ENCODE results near the gene RSRP1. TPM values are rescaled to one million over a fixed set of nuclear protein-coding genes. Genes with fewer than 3 reads are reported as not detected.
"Not testable (repeated sequence)": the region's sequence is repeated elsewhere in the genome, so short reads cannot be mapped to it uniquely, and the experiment has no call there.

RSRP1 gene, protein sequence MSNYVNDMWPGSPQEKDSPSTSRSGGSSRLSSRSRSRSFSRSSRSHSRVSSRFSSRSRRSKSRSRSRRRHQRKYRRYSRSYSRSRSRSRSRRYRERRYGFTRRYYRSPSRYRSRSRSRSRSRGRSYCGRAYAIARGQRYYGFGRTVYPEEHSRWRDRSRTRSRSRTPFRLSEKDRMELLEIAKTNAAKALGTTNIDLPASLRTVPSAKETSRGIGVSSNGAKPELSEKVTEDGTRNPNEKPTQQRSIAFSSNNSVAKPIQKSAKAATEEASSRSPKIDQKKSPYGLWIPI
- 179 and 222 TPM in 2 replicates for total RNA-seq

DNA sequence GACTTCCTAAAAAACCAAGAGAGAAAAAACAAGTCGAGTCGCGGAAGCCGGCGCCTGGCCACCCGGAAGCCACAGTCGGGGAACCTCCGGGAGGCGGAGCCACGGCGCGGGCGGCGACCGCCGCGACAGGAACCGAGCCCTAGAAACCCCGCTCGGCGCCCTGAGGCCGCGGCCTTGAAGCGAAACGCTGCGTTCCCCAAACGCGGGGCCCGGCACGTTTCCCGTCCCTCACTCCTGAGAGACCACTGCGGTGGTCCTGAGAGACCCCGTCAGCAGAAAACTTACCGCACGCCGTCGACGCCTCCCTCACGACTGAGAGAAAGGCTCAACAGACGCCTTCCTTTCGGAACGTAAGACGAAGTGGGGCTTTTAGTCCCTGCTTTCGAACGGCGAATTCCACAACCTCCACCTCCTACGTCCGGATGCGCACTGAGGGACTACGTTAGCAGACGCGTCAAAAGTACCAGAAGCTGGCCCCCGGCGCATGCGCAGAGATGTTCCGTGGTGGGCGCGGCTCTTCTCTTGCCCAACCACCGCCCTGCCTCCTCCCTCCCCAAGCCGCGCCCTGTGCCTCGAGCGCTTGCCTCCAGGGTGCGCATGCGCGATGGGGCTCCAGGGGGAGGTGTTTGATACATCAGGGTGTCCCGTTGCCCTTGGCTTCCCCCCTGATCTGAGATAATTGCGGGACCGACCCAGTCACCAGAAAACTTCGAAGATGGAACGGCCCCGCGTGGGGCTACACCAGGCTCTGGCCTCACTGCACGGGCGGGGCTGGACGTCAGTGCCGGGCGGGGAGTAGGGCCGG lies at the start of gene RSRP1:
RSRP1 (minus strand) TSS at position 431 of the 805 bp plus-strand sequence. CDS start 491 bp downstream, outside the sequence.
- Mint-ChIP-seq H3K4me3 (peak within 1 kb of the TSS; percentile 97), H3K9me3 (no peaks in the 10 kb centered on the region), H3K4me1 (peaks cover 45% of the 10 kb centered on the region), H3K36me3 (ENCODE audit: low read depth) (peaks cover 52% of the 10 kb centered on the region), H3K27ac (peak within 1 kb of the TSS; percentile 99), H3K27me3 (no peaks in the 10 kb centered on the region)
- intact Hi-C loops (cut with micrococcal nuclease) = loop anchor here (1.0 to 10.0 kb wide), 7 partner anchors 8 to 832 kb away; partner anchors contain the start of genes MACO1, NIPAL3, STPG1 and SYF2
- peak; percentile 87 for ATAC-seq (ENCODE audit: low read depth)
- TF ChIP-seq CTCF (IDR thresholded peaks at IDR 0.05) = no peak
- ChIA-PET CTCF (interaction anchor here (1.8 to 2.6 kb wide), 2 partner anchors 8 to 15 kb away, joined by 6 to 10 read pairs; partner anchors contain the start of gene SYF2), POLR2A (interaction anchor here (0.5 to 2.2 kb wide), 33 partner anchors 8 to 1716 kb away, joined by 3 to 86 read pairs (median 4); partner anchors contain the start of genes CEP85, CLIC4, E2F2 and ELOA)
- DNase-seq = peak; percentile 98

DNA sequence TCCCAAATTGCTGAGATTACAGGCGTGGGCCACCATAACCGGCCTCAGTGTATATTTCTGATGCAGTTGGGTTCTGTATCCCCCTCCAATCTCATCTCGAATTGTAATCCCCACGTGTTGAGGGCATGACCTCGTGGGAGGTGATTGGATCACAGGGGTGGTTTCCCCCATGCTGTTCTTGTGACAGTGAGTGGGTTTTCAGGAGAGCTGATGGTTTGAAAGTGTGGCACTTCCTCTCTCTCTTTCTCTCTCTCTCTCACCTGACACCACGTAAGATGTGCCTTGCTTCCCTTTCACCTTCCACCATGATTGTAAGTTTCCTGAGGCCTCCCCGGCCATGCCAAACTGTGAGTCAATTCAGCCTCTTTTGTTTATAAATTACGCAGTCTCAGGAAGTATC lies 49.2 kb upstream of the RSRP1 start:
- H3K27ac Mint-ChIP-seq; intact Hi-C loops (cut with micrococcal nuclease); POLR2A ChIA-PET; CTCF ChIA-PET; H3K4me3 Mint-ChIP-seq; H3K4me1 Mint-ChIP-seq; H3K27me3 Mint-ChIP-seq; ATAC-seq (ENCODE audit: low read depth); H3K9me3 Mint-ChIP-seq; DNase-seq; H3K36me3 Mint-ChIP-seq (ENCODE audit: low read depth): not testable (repeated sequence)

GRCh38 chr1:25294889-25295826 lies 47.9 kb upstream of the RSRP1 start:
- intact Hi-C loops (cut with micrococcal nuclease); H3K27ac Mint-ChIP-seq; H3K4me3 Mint-ChIP-seq; DNase-seq; H3K9me3 Mint-ChIP-seq; H3K27me3 Mint-ChIP-seq; CTCF ChIA-PET; H3K36me3 Mint-ChIP-seq (ENCODE audit: low read depth); POLR2A ChIA-PET; H3K4me1 Mint-ChIP-seq: not testable (repeated sequence)
- ATAC-seq (ENCODE audit: low read depth) = peak; percentile 60

GRCh38 chr1:25293426-25293825 lies 46.2 kb upstream of the RSRP1 start:
- CTCF ChIA-PET = interaction anchor here (0.7 kb wide), 1 partner anchor 605 kb away, joined by 3 read pairs; no protein-coding TSS in a partner anchor
- DNase-seq; ATAC-seq (ENCODE audit: low read depth); POLR2A ChIA-PET; intact Hi-C loops (cut with micrococcal nuclease); H3K27ac Mint-ChIP-seq; H3K4me3 Mint-ChIP-seq; H3K4me1 Mint-ChIP-seq; H3K27me3 Mint-ChIP-seq; H3K36me3 Mint-ChIP-seq (ENCODE audit: low read depth); H3K9me3 Mint-ChIP-seq: not testable (repeated sequence)

DNA sequence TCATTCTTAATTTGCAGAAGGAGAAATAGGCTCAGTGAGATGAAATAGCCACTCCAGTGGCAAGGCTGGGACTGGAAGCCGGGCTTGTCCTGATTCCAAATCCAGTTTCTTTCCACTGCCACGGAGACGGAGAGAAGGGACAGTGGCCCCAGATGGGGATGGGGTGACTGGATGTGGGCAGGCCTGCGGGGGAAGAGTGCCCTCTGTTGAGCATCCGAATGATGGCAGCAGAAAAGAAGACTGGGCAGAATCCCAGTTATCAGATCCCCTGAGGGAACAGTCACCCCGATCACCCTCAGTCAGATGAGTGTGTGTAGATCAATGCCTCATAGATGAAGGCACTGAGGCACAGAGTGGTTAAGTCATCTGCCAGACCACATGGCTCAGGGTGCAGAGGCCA lies 42.8 kb upstream of the RSRP1 start:
- DNase-seq; POLR2A ChIA-PET; H3K9me3 Mint-ChIP-seq; H3K4me3 Mint-ChIP-seq; H3K4me1 Mint-ChIP-seq; H3K27ac Mint-ChIP-seq; H3K36me3 Mint-ChIP-seq (ENCODE audit: low read depth); intact Hi-C loops (cut with micrococcal nuclease); CTCF ChIA-PET; H3K27me3 Mint-ChIP-seq: not testable (repeated sequence)
- ATAC-seq (ENCODE audit: low read depth) = peak; percentile 33

DNA sequence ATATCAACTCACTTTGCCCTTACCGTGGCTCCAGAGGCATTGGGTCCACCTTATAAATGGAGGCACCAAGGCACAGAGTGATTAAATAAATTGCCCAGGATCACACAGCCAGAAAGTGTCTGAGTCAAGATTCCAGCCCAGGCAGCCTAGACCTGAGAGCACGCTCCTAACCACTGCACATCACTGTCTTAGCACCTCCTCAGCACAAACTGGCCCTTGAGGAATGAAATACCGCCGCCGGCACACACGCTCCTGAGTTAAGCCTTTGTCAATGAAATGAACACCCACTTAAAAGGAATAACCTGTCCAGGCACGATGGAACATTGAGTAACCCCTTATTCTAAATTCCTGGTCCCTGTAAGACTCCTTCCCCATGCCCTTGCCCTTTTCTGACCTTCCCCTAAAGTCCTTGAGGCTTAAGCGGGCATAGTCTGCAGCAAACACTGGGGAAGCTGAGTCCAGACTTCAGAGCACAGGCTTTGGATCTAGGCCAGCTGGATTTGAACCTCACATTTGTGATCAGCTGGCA lies 41.4 kb upstream of the RSRP1 start:
- CTCF ChIA-PET; H3K4me1 Mint-ChIP-seq; DNase-seq; H3K36me3 Mint-ChIP-seq (ENCODE audit: low read depth); H3K9me3 Mint-ChIP-seq; H3K4me3 Mint-ChIP-seq; ATAC-seq (ENCODE audit: low read depth); H3K27me3 Mint-ChIP-seq; intact Hi-C loops (cut with micrococcal nuclease); H3K27ac Mint-ChIP-seq; POLR2A ChIA-PET: not testable (repeated sequence)

DNA sequence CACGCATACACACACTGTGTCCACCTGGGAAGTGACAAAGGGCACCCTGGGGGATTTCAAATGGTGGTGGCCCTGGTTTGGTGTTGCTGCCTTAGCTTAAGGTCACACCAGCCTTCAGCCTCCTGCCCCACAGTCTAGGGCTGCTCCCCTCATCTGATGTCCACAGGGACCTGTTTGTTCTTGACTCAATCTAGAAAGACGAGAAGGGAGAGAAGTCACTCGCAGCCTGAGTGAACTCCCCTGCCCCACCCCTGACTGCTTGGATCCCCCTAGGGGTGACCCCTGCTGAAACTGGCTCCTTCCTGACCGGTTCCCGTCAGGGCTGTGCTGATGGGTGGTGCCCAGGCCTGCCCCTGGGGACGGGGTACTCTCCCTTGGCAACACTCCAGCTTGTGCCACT lies 39.9 kb upstream of the RSRP1 start:
- CTCF ChIA-PET; H3K36me3 Mint-ChIP-seq (ENCODE audit: low read depth); DNase-seq; POLR2A ChIA-PET; intact Hi-C loops (cut with micrococcal nuclease); H3K4me1 Mint-ChIP-seq; H3K27me3 Mint-ChIP-seq; H3K9me3 Mint-ChIP-seq; H3K4me3 Mint-ChIP-seq: not testable (repeated sequence)
- peak overlapping the region; percentile 18 for H3K27ac Mint-ChIP-seq
- ATAC-seq (ENCODE audit: low read depth) = peak; percentile 93

DNA sequence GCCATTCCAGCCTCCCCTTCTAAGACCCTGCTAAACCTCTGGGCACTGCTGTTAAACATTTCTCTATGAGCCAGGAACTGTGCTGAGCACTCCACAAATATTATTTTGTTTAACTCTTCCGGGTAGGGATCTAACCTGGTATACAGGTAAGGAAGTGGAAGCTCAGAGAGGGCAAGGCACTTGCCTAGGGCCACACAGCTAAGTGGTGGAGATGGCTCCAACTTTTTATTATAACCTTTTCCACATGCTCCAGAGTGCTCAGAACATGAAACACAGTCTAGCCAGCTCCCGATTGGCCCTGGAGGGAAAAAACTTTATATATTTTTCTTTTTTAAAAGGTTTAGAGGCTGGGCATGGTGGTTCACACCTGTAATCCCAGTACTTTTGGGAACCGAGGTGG lies 38.6 kb upstream of the RSRP1 start:
- H3K27me3 Mint-ChIP-seq; DNase-seq; H3K36me3 Mint-ChIP-seq (ENCODE audit: low read depth); H3K9me3 Mint-ChIP-seq; POLR2A ChIA-PET; intact Hi-C loops (cut with micrococcal nuclease); H3K27ac Mint-ChIP-seq; H3K4me3 Mint-ChIP-seq; CTCF ChIA-PET; ATAC-seq (ENCODE audit: low read depth): not testable (repeated sequence)
- H3K4me1 Mint-ChIP-seq = peaks cover 13% of the 10 kb centered on the region

DNA sequence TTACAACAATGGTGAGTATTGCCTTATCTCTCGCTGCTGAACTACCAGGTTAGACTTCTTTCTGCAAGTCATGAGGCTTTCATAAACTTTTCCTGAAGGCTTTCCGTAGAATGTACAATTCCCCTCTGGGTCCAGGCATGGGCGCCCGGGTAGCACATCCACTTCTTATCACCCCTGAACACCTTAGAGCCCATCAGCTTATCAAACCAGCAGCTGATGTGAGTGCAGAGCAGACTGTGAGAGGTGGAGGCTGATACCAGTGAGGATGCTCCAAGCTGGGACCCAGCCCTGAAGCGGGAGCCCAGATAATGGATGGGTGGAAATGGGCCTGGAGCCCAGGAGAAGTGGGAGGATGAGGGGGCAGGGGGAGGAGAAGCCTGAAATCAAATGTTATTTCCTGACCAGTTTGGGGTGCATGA lies 32.4 kb upstream of the RSRP1 start:
- ATAC-seq (ENCODE audit: low read depth); POLR2A ChIA-PET; H3K27me3 Mint-ChIP-seq: not testable (repeated sequence)

GRCh38 chr1:25278790-25279189 lies 31.5 kb upstream of the RSRP1 start:
- H3K27ac Mint-ChIP-seq; H3K4me1 Mint-ChIP-seq; H3K27me3 Mint-ChIP-seq; ATAC-seq (ENCODE audit: low read depth); CTCF ChIA-PET; intact Hi-C loops (cut with micrococcal nuclease); H3K9me3 Mint-ChIP-seq; H3K36me3 Mint-ChIP-seq (ENCODE audit: low read depth); DNase-seq; POLR2A ChIA-PET; H3K4me3 Mint-ChIP-seq: not testable (repeated sequence)

More for the DNA sequence above, 32.4 kb upstream of the RSRP1 start:
- H3K4me1 Mint-ChIP-seq; DNase-seq; H3K9me3 Mint-ChIP-seq; CTCF ChIA-PET; H3K4me3 Mint-ChIP-seq; intact Hi-C loops (cut with micrococcal nuclease); H3K36me3 Mint-ChIP-seq (ENCODE audit: low read depth); H3K27ac Mint-ChIP-seq: not testable (repeated sequence)
